ENCODE data around the gene FFAR1. TPM values are rescaled to one million over a fixed set of nuclear protein-coding genes. Genes with fewer than 3 reads are reported as not detected.

The FFAR1 gene
- total and polyA plus RNA-seq, 2 of the 8 experiments (the other 6 are each of a cell fraction or from before 2014, with no cell fraction given): not detected

DNA sequence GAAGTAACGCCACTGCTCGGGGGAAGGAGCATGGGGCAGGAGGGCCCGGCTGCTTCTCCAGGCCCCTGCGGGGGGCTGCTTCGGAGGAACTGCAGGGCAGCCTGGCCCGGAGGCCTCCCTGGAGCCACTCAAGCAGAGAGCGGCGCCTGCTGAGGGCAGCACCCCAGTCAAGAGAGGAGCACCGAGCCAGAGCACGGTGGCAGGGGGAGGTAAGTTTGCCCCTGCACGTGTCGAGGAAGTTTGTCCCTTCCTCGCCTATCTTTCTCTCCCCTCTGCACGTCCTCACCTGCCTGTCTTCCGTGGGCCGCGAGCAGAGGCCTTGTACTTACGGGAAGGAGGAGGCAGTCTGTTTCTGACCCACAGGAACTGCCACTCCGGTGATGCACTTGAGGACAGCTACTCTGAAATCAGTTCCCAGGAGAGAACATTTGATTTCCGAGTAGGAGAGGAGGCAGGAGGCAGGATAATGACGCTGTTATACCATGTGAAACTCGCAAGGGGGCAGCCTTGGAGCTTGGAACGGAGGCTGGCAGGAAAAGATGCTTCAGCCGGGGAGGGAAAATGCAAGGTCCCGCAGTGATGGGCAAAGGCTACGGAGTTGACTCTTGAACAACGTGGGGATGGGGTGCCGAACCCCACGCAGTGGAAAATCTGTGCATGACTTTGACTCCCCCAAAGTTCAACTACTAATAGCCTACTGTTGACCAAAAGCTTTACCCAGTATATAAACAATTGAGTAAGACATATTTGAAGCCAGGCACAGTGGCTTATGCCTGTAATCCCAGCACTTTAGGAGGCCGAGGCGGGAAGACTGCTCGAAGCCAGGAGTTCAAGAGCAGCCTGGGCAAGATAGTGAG is 5.0 kb downstream of the FFAR1 start (continued):
- TF ChIP-seq GABPA (IDR thresholded peaks at IDR 0.05; ENCODE audit: borderline replicate concordance, insufficient read depth, low read length) (no peak; the same call in 1 of the 2 replicates), EZH2 (IDR thresholded peaks at IDR 0.05; ENCODE audit: low read depth, low read length, severe bottlenecking) (no peak), CREB1 (IDR thresholded peaks at IDR 0.05) (peak; percentile 73), SP4 (IDR thresholded peaks at IDR 0.05; ENCODE audit: low read length) (no peak), CBX5 (IDR thresholded peaks at IDR 0.05; ENCODE audit: low read depth, low read length) (no peak), NANOG (IDR thresholded peaks at IDR 0.05; ENCODE audit: insufficient read depth, low read depth, low read length, poor library complexity, severe bottlenecking) (no peak), TAF7 (optimal IDR thresholded peaks at IDR 0.05; ENCODE audit: borderline replicate concordance, low read depth, low read length) (no peak)
